Measurements from ENCODE around the gene PPP1R3E. TPM values are rescaled to one million over a fixed set of nuclear protein-coding genes. Genes with fewer than 3 reads are reported as not detected.

The PPP1R3E gene
- total and polyA plus RNA-seq, 2 donors (not counting 1 experiment from before 2014, with no cell fraction given): 2.6 to 6.0 TPM

GRCh38 chr14:23300687-23301223 lies 1.9 kb downstream of the PPP1R3E start:
- peak in 1 of 2 donors; percentile 20 for DNase-seq (ENCODE audit: low read depth in 2 of 2)
- H3K36me3 ChIP-seq (ENCODE audit: control insufficient read depth, insufficient read depth, low read length): peaks cover 3% of the 10 kb centered on the region

GRCh38 chr14:23299986-23300686 lies 2.5 kb downstream of the PPP1R3E start:
- Histone ChIP-seq H2AFZ (ENCODE audit: low read length) (no peak overlapping the region), H3K4me2 (ENCODE audit: extremely low read depth, insufficient read depth, low read length) (peak overlapping the region; percentile 86), H3K27me3 (ENCODE audit: control insufficient read depth, insufficient read depth, low read length) (no peaks in the 10 kb centered on the region), H3K79me2 (ENCODE audit: control insufficient read depth, insufficient read depth, low read length) (peaks cover 2% of the 10 kb centered on the region), H3K4me3 (replicated peaks in 1 of 4; ENCODE audit: control extremely low read depth in 1 of 4, insufficient read depth in 1 of 4, low read depth in 3 of 4, low read length in 4 of 4) (peak overlapping the region; percentile 77 to 87 (median 84)), H3K36me3 (ENCODE audit: control insufficient read depth, insufficient read depth, low read length) (peaks cover 3% of the 10 kb centered on the region), H4K20me1 (ENCODE audit: control insufficient read depth, extremely low read depth, insufficient read depth, low read length) (no peaks in the 10 kb centered on the region), H3K27ac (ENCODE audit: insufficient read depth, low read length) (peak overlapping the region; percentile 85), H3K9me3 (ENCODE audit: control insufficient read depth, insufficient read depth, low read depth, low read length) (no peaks in the 10 kb centered on the region), H3K9ac (ENCODE audit: insufficient read depth, low read length) (peak overlapping the region; percentile 95), H3K4me1 (ENCODE audit: control insufficient read depth, extremely low read depth, insufficient read depth, low read length) (peaks cover 12% of the 10 kb centered on the region)
- no peak for DNase-seq (ENCODE audit: low read depth in 2 of 2)
- TF ChIP-seq CTCF (conservative IDR thresholded peaks at IDR 0.05 in 1 of 2, IDR thresholded peaks at IDR 0.05 in 1 of 2; ENCODE audit: low read depth in 1 of 2, low read length in 2 of 2) (no peak), EZH2 (IDR thresholded peaks at IDR 0.05; ENCODE audit: low read length, missing control alignments) (no peak)

More at GRCh38 chr14:23300687-23301223, 1.9 kb downstream of the PPP1R3E start:
- H3K4me1 ChIP-seq (ENCODE audit: control insufficient read depth, extremely low read depth, insufficient read depth, low read length): peaks cover 12% of the 10 kb centered on the region
- peaks cover 2% of the 10 kb centered on the region for H3K79me2 ChIP-seq (ENCODE audit: control insufficient read depth, insufficient read depth, low read length)
- H3K4me3 ChIP-seq (replicated peaks in 1 of 4; ENCODE audit: control extremely low read depth in 1 of 4, insufficient read depth in 1 of 4, low read depth in 3 of 4, low read length in 4 of 4): peak overlapping the region; percentile 77 to 87 (median 84)
- H3K27me3 ChIP-seq (ENCODE audit: control insufficient read depth, insufficient read depth, low read length): no peaks in the 10 kb centered on the region
- H3K9me3 ChIP-seq (ENCODE audit: control insufficient read depth, insufficient read depth, low read depth, low read length): no peaks in the 10 kb centered on the region
- H3K9ac ChIP-seq (ENCODE audit: insufficient read depth, low read length): peak overlapping the region; percentile 95
- peak overlapping the region; percentile 85 for H3K27ac ChIP-seq (ENCODE audit: insufficient read depth, low read length)
- H3K4me2 ChIP-seq (ENCODE audit: extremely low read depth, insufficient read depth, low read length): peak overlapping the region; percentile 86
- H4K20me1 ChIP-seq (ENCODE audit: control insufficient read depth, extremely low read depth, insufficient read depth, low read length): no peaks in the 10 kb centered on the region
- peak overlapping the region; percentile 77 for H2AFZ ChIP-seq (ENCODE audit: low read length)
- TF ChIP-seq CTCF (conservative IDR thresholded peaks at IDR 0.05 in 1 of 2, IDR thresholded peaks at IDR 0.05 in 1 of 2; ENCODE audit: low read depth in 1 of 2, low read length in 2 of 2): no peak
- no peak for TF ChIP-seq EZH2 (IDR thresholded peaks at IDR 0.05; ENCODE audit: low read length, missing control alignments)

- TF ChIP-seq EZH2 (IDR thresholded peaks at IDR 0.05; ENCODE audit: low read length, missing control alignments): no peak
- TF ChIP-seq CTCF (conservative IDR thresholded peaks at IDR 0.05 in 1 of 2, IDR thresholded peaks at IDR 0.05 in 1 of 2; ENCODE audit: low read depth in 1 of 2, low read length in 2 of 2): peak; percentile 13 to 41
- Histone ChIP-seq H3K9me3 (ENCODE audit: control insufficient read depth, insufficient read depth, low read depth, low read length) (no peaks in the 10 kb centered on the region), H2AFZ (ENCODE audit: low read length) (no peak overlapping the region), H3K4me1 (ENCODE audit: control insufficient read depth, extremely low read depth, insufficient read depth, low read length) (peaks cover 12% of the 10 kb centered on the region), H3K4me2 (ENCODE audit: extremely low read depth, insufficient read depth, low read length) (no peak overlapping the region), H3K27me3 (ENCODE audit: control insufficient read depth, insufficient read depth, low read length) (no peaks in the 10 kb centered on the region), H3K27ac (ENCODE audit: insufficient read depth, low read length) (peak overlapping the region; percentile 48), H3K4me3 (replicated peaks in 1 of 4; ENCODE audit: control extremely low read depth in 1 of 4, insufficient read depth in 1 of 4, low read depth in 3 of 4, low read length in 4 of 4) (peak overlapping the region in 1 of 4 experiments; percentile 83), H4K20me1 (ENCODE audit: control insufficient read depth, extremely low read depth, insufficient read depth, low read length) (no peaks in the 10 kb centered on the region), H3K79me2 (ENCODE audit: control insufficient read depth, insufficient read depth, low read length) (peaks cover 2% of the 10 kb centered on the region), H3K9ac (ENCODE audit: insufficient read depth, low read length) (no peak overlapping the region), H3K36me3 (ENCODE audit: control insufficient read depth, insufficient read depth, low read length) (peaks cover 3% of the 10 kb centered on the region)
- DNase-seq (ENCODE audit: low read depth in 2 of 2): peak; percentile 54 to 80
These were observed 3.3 kb downstream of the PPP1R3E start for GRCh38 chr14:23299211-23299957.

Measured in fibroblast of lung (primary cell).